Colonic mucosa (tissue), 4 donors: ENCODE data around the gene CARHSP1. TPM values are rescaled to one million over a fixed set of nuclear protein-coding genes. Genes with fewer than 3 reads are reported as not detected.

Source experiments
- DNase-seq: peaks from one replicate; pipeline ENCODE4 v3.0.0-alpha.2; 2020
- H3K27ac ChIP-seq: fragments of 200-600 bp; one replicate; pipeline ENCODE4 v1.8.0; 2021
- H3K27me3 ChIP-seq: fragments of 200-600 bp; one replicate; pipeline ENCODE4 v1.8.0; 2021
- H3K36me3 ChIP-seq: fragments of 200-600 bp; one replicate; pipeline ENCODE4 v1.8.0; 2021
- H3K4me1 ChIP-seq: fragments of 200-600 bp; one replicate; pipeline ENCODE4 v1.8.0; 2021; ENCODE audit warnings: mild to moderate bottlenecking
- H3K4me3 ChIP-seq: fragments of 200-600 bp; one replicate; pipeline ENCODE4 v1.8.0; 2021
- H3K9ac ChIP-seq, 2 donors: one replicate each; pipeline ENCODE4 v1.7.0; 2013; ENCODE audit warnings: control low read depth in 2 of 2, low read depth in 2 of 2, low read length in 2 of 2
- H3K9me3 ChIP-seq: fragments of 200-600 bp; one replicate; pipeline ENCODE4 v1.8.0; 2021
- CTCF ChIP-seq: fragments of 200-600 bp; IDR thresholded peaks from one replicate; pipeline ENCODE4 v1.8.0; 2022; ENCODE audit warnings: antibody characterized with exemption, mild to moderate bottlenecking
- intact Hi-C: fragments of 100-400 bp; cut with DNase I; formaldehyde crosslinking; loops from one replicate; pipeline ENCODE4 v1.14.1; 2022
- total RNA-seq, 2 donors: library from RNA; stranded (reverse); fragmentation: NEBNext Ultra II Directional in 1 of 2; extraction: Animal tissue kit (Norgen Biotek cat#: 25700) in 1 of 2; gene quantifications; one replicate each; pipeline ENCODE4 v1.2.1, GENCODE V29; 2021
- donor health status: healthy.
- donor health status: DM: no; HTN: no; CAD: no.
- donor health status: DM: no; HTN: no; CAD: no.

Gene CARHSP1
- total RNA-seq, 2 donors from 2014 or later, result 75.7 to 77.9 TPM

GRCh38 chr16:8848939-8849391, 19.8 kb downstream of the CARHSP1 start:
- Histone ChIP-seq H3K9ac (no peak overlapping the region), H3K4me3 (no peak overlapping the region), H3K4me1 (no peaks in the 10 kb centered on the region), H3K36me3 (no peaks in the 10 kb centered on the region), H3K27ac (no peak overlapping the region), H3K9me3 (no peaks in the 10 kb centered on the region), H3K27me3 (no peaks in the 10 kb centered on the region)
- TF ChIP-seq CTCF, result no peak
- no peak for DNase-seq
- intact Hi-C loops, result no loop called here

- Histone ChIP-seq H3K9ac (no peak overlapping the region), H3K4me1 (no peaks in the 10 kb centered on the region), H3K9me3 (no peaks in the 10 kb centered on the region), H3K27ac (no peak overlapping the region), H3K4me3 (no peak overlapping the region), H3K27me3 (no peaks in the 10 kb centered on the region), H3K36me3 (no peaks in the 10 kb centered on the region)
- no peak for TF ChIP-seq CTCF
- intact Hi-C loops, result no loop called here
- no peak for DNase-seq
Measured at GRCh38 chr16:8848231-8848938, 20.4 kb downstream of the CARHSP1 start.

GRCh38 chr16:8847623-8848022, 21.2 kb downstream of the CARHSP1 start:
- Histone ChIP-seq H3K4me1 (no peaks in the 10 kb centered on the region), H3K27ac (no peak overlapping the region), H3K9me3 (no peaks in the 10 kb centered on the region), H3K27me3 (no peaks in the 10 kb centered on the region), H3K4me3 (no peak overlapping the region), H3K36me3 (no peaks in the 10 kb centered on the region), H3K9ac (no peak overlapping the region)
- intact Hi-C loops, result no loop called here
- no peak for DNase-seq
- TF ChIP-seq CTCF, result no peak

- no peak for DNase-seq
Measured at GRCh38 chr16:8847145-8847544, 21.7 kb downstream of the CARHSP1 start.

GRCh38 chr16:8846401-8846932, 22.3 kb downstream of the CARHSP1 start:
- DNase-seq, result no peak
- no peak overlapping the region for H3K4me3 ChIP-seq
- H3K9me3 ChIP-seq, result no peaks in the 10 kb centered on the region
- H3K36me3 ChIP-seq, result no peaks in the 10 kb centered on the region
- no peak for TF ChIP-seq CTCF
- no peaks in the 10 kb centered on the region for H3K27me3 ChIP-seq
- H3K9ac ChIP-seq, result no peak overlapping the region
- H3K27ac ChIP-seq, result no peak overlapping the region
- intact Hi-C loops, result no loop called here
- H3K4me1 ChIP-seq, result no peaks in the 10 kb centered on the region

More at GRCh38 chr16:8847145-8847544, 21.7 kb downstream of the CARHSP1 start:
- H3K4me1 ChIP-seq, result no peaks in the 10 kb centered on the region
- no peak overlapping the region for H3K4me3 ChIP-seq
- intact Hi-C loops, result no loop called here
- no peaks in the 10 kb centered on the region for H3K9me3 ChIP-seq
- no peak overlapping the region for H3K27ac ChIP-seq
- H3K9ac ChIP-seq, result no peak overlapping the region
- H3K27me3 ChIP-seq, result no peaks in the 10 kb centered on the region
- H3K36me3 ChIP-seq, result no peaks in the 10 kb centered on the region
- no peak for TF ChIP-seq CTCF
